ENCODE results near the gene EHD3. TPM values are rescaled to one million over a fixed set of nuclear protein-coding genes. Genes with fewer than 3 reads are reported as not detected.

Gene EHD3
- total RNA-seq, 1 donor = 48.8 TPM

DNA sequence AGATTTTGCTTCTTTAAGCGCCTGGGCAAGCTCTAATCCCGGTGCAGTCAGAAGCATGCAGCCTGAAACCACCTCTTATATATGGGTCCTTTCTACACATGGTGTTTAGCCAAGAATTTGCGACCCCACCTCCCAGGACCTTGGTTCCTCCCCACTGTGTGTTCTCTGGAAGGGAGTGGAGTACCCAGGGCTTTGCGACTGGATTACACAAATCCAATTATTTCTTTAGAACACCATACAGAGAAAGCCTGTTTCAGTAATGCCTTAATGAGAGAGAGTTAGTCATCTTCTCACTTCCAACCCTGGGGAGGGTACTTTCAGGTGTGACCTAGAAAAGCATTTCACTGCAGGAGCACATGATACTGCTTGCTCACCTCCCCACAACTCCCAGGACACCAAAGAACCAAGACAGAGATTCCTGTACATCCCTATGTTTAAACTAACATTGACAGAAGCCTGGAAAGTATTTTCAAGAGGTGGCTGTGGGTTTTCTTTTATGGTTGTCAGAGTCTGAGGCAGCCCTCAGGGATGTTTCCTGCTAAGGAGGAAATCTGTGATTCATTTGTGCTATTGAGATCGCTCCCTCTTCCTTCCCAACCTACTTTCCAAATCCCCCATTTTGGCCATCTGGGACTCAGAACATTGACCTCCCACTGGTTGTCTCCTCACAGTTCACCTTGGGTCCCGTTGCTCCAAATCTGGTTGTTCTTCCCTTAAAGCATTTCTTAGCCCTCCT lies 16.3 kb upstream of the EHD3 start, which contains the start of gene CAPN14:
TSS of gene CAPN14 (minus strand) at position 51 of the 736 bp plus-strand sequence. CDS start 12,068 bp downstream, outside the sequence.
- DNase-seq (ENCODE audit: low read depth) = no peak
- no peak within 1 kb of the TSS for H3K4me3 ChIP-seq (ENCODE audit: low read depth, low read length)
- TF ChIP-seq, protein P1, sequence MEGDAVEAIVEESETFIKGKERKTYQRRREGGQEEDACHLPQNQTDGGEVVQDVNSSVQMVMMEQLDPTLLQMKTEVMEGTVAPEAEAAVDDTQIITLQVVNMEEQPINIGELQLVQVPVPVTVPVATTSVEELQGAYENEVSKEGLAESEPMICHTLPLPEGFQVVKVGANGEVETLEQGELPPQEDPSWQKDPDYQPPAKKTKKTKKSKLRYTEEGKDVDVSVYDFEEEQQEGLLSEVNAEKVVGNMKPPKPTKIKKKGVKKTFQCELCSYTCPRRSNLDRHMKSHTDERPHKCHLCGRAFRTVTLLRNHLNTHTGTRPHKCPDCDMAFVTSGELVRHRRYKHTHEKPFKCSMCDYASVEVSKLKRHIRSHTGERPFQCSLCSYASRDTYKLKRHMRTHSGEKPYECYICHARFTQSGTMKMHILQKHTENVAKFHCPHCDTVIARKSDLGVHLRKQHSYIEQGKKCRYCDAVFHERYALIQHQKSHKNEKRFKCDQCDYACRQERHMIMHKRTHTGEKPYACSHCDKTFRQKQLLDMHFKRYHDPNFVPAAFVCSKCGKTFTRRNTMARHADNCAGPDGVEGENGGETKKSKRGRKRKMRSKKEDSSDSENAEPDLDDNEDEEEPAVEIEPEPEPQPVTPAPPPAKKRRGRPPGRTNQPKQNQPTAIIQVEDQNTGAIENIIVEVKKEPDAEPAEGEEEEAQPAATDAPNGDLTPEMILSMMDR (IDR thresholded peaks at IDR 0.05; ENCODE audit: insufficient read depth, low read depth, low read length) = no peak

DNA sequence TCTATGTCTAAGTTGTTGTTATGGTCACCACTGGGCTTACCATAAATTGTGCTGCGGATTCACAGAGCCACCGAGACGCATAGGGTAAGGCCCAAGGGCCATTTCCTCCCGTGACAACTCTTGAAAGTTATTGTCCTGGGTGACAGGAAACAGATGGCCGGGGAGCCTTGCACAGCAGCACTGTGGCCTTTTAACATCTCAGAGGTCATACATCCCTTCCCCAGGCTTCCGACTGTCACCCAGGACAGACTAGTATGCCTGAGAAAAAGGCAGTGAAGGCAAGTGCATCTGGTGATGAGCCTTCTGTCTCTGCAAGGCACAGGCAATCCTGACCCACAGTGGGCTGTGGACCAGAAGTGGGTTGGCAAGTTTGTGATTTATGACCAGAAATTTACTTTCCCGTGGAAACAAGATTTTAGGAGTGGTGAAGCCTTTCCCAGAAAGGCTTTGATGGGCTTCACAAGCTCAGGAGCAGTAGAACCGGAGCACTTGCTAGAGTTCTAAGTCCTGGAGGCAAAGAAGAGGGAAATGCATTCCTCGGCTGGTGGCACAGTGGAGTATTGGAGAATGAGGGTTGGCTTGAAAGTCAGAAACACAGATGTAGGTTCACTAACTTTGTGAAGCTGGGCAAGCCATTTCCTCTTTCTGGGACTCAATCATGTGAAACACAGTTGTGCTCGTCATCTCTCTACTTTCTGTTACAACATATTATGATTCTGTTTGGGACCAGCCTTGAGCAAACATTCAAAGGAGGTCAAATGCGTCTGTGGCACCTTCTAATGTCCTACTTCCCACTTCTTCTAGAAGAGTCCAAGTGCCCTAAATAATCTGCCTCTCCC lies 14.6 kb upstream of the EHD3 start:
- TF ChIP-seq, protein P1 (IDR thresholded peaks at IDR 0.05; ENCODE audit: insufficient read depth, low read depth, low read length) = no peak
- H3K4me3 ChIP-seq (ENCODE audit: low read depth, low read length) = no peak overlapping the region

DNA sequence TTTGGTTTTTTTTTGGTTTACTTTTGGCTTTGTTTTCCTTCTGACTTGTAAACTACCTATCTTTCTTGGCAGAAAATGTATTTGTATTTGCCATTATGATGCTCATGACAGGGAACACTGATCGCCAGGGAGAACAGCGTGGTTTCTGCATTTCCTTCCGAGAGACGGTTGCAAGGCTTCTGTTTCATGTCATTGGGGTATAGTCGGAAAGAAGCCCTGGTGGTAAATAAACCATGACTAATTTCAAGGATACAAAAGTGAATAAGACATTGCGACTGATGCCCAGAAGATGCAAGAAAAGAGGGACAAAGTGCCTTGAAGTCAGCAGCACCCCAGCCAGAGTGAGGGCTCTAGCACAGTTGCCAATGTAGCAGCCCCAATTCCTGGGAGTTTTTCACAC lies 12.4 kb upstream of the EHD3 start:
- no peak for DNase-seq (ENCODE audit: low read depth)
- TF ChIP-seq, protein P1 (IDR thresholded peaks at IDR 0.05; ENCODE audit: insufficient read depth, low read depth, low read length) = no peak
- H3K4me3 ChIP-seq (ENCODE audit: low read depth, low read length) = no peak overlapping the region

More for the DNA sequence above, 14.6 kb upstream of the EHD3 start:
- DNase-seq (ENCODE audit: low read depth) = no peak

DNA sequence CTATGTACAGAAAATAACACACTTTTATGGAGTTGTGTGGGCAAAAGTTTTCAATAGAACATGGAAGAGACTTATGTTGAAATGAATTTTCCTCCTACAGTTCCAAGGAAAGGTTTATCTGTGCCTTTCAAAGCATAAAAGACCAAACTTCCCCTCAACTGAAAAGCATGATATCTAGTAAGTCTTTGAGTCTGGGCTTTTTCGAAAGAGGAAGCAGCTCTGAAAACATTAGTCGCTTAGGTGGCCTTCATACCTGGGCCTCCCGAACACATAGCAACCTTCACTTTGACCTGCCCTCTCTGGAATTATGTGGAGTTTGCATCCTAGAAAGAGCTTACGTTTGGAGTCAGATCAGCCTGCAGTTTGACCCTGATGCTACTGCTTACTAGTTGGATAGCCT lies 11.9 kb upstream of the EHD3 start:
- DNase-seq (ENCODE audit: low read depth) = no peak
- TF ChIP-seq, protein P1 (IDR thresholded peaks at IDR 0.05; ENCODE audit: insufficient read depth, low read depth, low read length) = no peak
- H3K4me3 ChIP-seq (ENCODE audit: low read depth, low read length) = no peak overlapping the region

DNA sequence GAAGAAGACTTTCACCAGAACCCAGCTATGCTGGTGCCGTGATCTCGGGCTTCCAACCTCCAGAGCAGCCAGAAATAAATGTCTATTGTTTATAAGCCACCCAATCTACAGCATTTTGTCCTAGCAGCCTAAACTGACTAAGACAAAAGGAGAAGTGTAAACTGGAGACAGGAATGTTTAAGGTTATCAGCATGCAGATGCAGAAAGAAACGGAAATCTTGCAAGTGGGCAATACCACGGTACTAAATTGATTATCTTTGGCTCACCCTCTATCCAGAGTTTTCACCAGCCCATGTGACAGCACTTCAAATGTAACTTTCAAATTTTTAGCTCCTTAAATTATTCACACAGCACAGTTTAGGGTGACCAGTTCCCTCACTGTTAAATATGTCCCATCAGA lies 10.9 kb upstream of the EHD3 start:
- DNase-seq (ENCODE audit: low read depth) = no peak
- H3K4me3 ChIP-seq (ENCODE audit: low read depth, low read length) = no peak overlapping the region
- TF ChIP-seq, protein P1 (IDR thresholded peaks at IDR 0.05; ENCODE audit: insufficient read depth, low read depth, low read length) = no peak

DNA sequence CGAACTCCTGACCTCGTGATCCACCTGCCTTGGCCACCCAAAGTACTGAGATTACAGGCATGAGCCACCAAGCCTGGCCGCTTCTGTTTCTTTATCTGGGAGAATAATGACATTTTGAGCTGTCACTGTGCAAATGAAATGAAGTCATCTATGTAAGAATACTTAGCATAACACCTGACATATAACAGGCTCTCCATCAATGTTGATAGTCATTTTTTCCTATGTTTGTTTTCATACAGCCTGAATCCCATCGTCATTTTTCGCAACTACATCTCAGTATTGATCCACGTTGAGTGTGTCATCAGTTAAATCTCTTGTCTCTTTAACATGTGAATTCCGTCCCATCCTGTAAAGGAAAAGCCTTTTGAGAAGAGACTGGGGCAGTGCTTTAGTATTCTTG lies 10.2 kb upstream of the EHD3 start:
- no peak for DNase-seq (ENCODE audit: low read depth)
- H3K4me3 ChIP-seq (ENCODE audit: low read depth, low read length) = no peak overlapping the region
- TF ChIP-seq, protein P1 (IDR thresholded peaks at IDR 0.05; ENCODE audit: insufficient read depth, low read depth, low read length) = no peak
